ENCODE results near the gene MTHFD1L.

The MTHFD1L gene

GRCh38 chr6:150877928-150878327 lies 12.4 kb downstream of the MTHFD1L start:
- Mint-ChIP-seq H3K36me3 (peaks cover 2% of the 10 kb centered on the region), H3K4me3 (no peak overlapping the region), H3K27me3 (no peaks in the 10 kb centered on the region), H3K27ac (no peak overlapping the region), H3K9me3 (no peaks in the 10 kb centered on the region), H3K4me1 (no peaks in the 10 kb centered on the region)
- DNase-seq (ENCODE audit: low spot score in 2 of 2) (no peak), ATAC-seq (ENCODE audit: low read depth) (no peak)

GRCh38 chr6:150878347-150879213 lies 13.1 kb downstream of the MTHFD1L start:
- Mint-ChIP-seq H3K27me3 (no peaks in the 10 kb centered on the region), H3K36me3 (peaks cover 2% of the 10 kb centered on the region), H3K4me3 (no peak overlapping the region), H3K4me1 (no peaks in the 10 kb centered on the region), H3K9me3 (no peaks in the 10 kb centered on the region), H3K27ac (no peak overlapping the region)
- ATAC-seq (ENCODE audit: low read depth) (no peak), DNase-seq (ENCODE audit: low spot score in 2 of 2) (no peak)

GRCh38 chr6:150880336-150880735 lies 14.8 kb downstream of the MTHFD1L start:
- Mint-ChIP-seq H3K9me3 (no peaks in the 10 kb centered on the region), H3K27ac (no peak overlapping the region), H3K4me3 (no peak overlapping the region), H3K36me3 (peaks cover 4% of the 10 kb centered on the region), H3K27me3 (no peaks in the 10 kb centered on the region), H3K4me1 (no peaks in the 10 kb centered on the region)
- ATAC-seq (ENCODE audit: low read depth) (no peak), DNase-seq (ENCODE audit: low spot score in 2 of 2) (no peak)

- DNase-seq (ENCODE audit: low spot score in 2 of 2): no peak
- peaks cover 4% of the 10 kb centered on the region for H3K36me3 Mint-ChIP-seq
- H3K4me1 Mint-ChIP-seq: no peaks in the 10 kb centered on the region
- no peak for ATAC-seq (ENCODE audit: low read depth)
- no peak overlapping the region for H3K27ac Mint-ChIP-seq
- no peaks in the 10 kb centered on the region for H3K9me3 Mint-ChIP-seq
- H3K27me3 Mint-ChIP-seq: no peaks in the 10 kb centered on the region
- no peak overlapping the region for H3K4me3 Mint-ChIP-seq
Measured at GRCh38 chr6:150881911-150882481, 16.5 kb downstream of the MTHFD1L start.

GRCh38 chr6:150883521-150883920 lies 18.0 kb downstream of the MTHFD1L start:
- no peak for DNase-seq (ENCODE audit: low spot score in 2 of 2)
- Mint-ChIP-seq H3K4me3 (no peak overlapping the region), H3K9me3 (no peaks in the 10 kb centered on the region), H3K27me3 (no peaks in the 10 kb centered on the region), H3K36me3 (peaks cover 4% of the 10 kb centered on the region), H3K27ac (no peak overlapping the region), H3K4me1 (peaks cover 8% of the 10 kb centered on the region)
- no peak for ATAC-seq (ENCODE audit: low read depth)

GRCh38 chr6:150886155-150886554 lies 20.7 kb downstream of the MTHFD1L start:
- H3K4me3 Mint-ChIP-seq: no peak overlapping the region
- H3K27ac Mint-ChIP-seq: no peak overlapping the region
- no peaks in the 10 kb centered on the region for H3K27me3 Mint-ChIP-seq
- peaks cover 11% of the 10 kb centered on the region for H3K4me1 Mint-ChIP-seq
- H3K36me3 Mint-ChIP-seq: peaks cover 4% of the 10 kb centered on the region
- H3K9me3 Mint-ChIP-seq: no peaks in the 10 kb centered on the region
- no peak for ATAC-seq (ENCODE audit: low read depth)
- no peak for DNase-seq (ENCODE audit: low spot score in 2 of 2)

- Mint-ChIP-seq H3K9me3 (no peaks in the 10 kb centered on the region), H3K27me3 (no peaks in the 10 kb centered on the region), H3K36me3 (peaks cover 4% of the 10 kb centered on the region), H3K4me3 (peak overlapping the region; percentile 55), H3K4me1 (peaks cover 14% of the 10 kb centered on the region), H3K27ac (peak overlapping the region; percentile 26)
- DNase-seq (ENCODE audit: low spot score in 2 of 2) (no peak), ATAC-seq (ENCODE audit: low read depth) (no peak)
Measured at GRCh38 chr6:150887978-150888563, 22.6 kb downstream of the MTHFD1L start.

- DNase-seq (ENCODE audit: low spot score in 2 of 2) (no peak), ATAC-seq (ENCODE audit: low read depth) (no peak)
- Mint-ChIP-seq H3K4me3 (no peak overlapping the region), H3K4me1 (peaks cover 20% of the 10 kb centered on the region), H3K27ac (no peak overlapping the region), H3K9me3 (no peaks in the 10 kb centered on the region), H3K27me3 (no peaks in the 10 kb centered on the region), H3K36me3 (peaks cover 4% of the 10 kb centered on the region)
Measured at GRCh38 chr6:150890346-150890745, 24.8 kb downstream of the MTHFD1L start.

- no peak overlapping the region for H3K4me3 Mint-ChIP-seq
- H3K36me3 Mint-ChIP-seq: peaks cover 4% of the 10 kb centered on the region
- no peaks in the 10 kb centered on the region for H3K27me3 Mint-ChIP-seq
- H3K9me3 Mint-ChIP-seq: no peaks in the 10 kb centered on the region
- no peak overlapping the region for H3K27ac Mint-ChIP-seq
- peaks cover 21% of the 10 kb centered on the region for H3K4me1 Mint-ChIP-seq
- DNase-seq (ENCODE audit: low spot score in 2 of 2) (peak; percentile 50 to 59), ATAC-seq (ENCODE audit: low read depth) (peak; percentile 58)
Measured at GRCh38 chr6:150891888-150892485, 26.5 kb downstream of the MTHFD1L start.

GRCh38 chr6:150894191-150894744 lies 28.8 kb downstream of the MTHFD1L start:
- ATAC-seq (ENCODE audit: low read depth) (no peak), DNase-seq (ENCODE audit: low spot score in 2 of 2) (no peak)
- H3K4me1 Mint-ChIP-seq: peaks cover 15% of the 10 kb centered on the region
- no peaks in the 10 kb centered on the region for H3K9me3 Mint-ChIP-seq
- no peak overlapping the region for H3K4me3 Mint-ChIP-seq
- H3K27ac Mint-ChIP-seq: no peak overlapping the region
- no peaks in the 10 kb centered on the region for H3K27me3 Mint-ChIP-seq
- H3K36me3 Mint-ChIP-seq: peaks cover 1% of the 10 kb centered on the region

- H3K36me3 Mint-ChIP-seq: peaks cover 1% of the 10 kb centered on the region
- H3K9me3 Mint-ChIP-seq: no peaks in the 10 kb centered on the region
- ATAC-seq (ENCODE audit: low read depth) (peak; percentile 17), DNase-seq (ENCODE audit: low spot score in 2 of 2) (no peak)
- no peak overlapping the region for H3K27ac Mint-ChIP-seq
- H3K4me1 Mint-ChIP-seq: peaks cover 15% of the 10 kb centered on the region
- no peak overlapping the region for H3K4me3 Mint-ChIP-seq
- H3K27me3 Mint-ChIP-seq: no peaks in the 10 kb centered on the region
Measured at GRCh38 chr6:150894935-150895552, 29.5 kb downstream of the MTHFD1L start.

- Mint-ChIP-seq H3K36me3 (peaks cover 4% of the 10 kb centered on the region), H3K4me1 (peaks cover 15% of the 10 kb centered on the region), H3K9me3 (no peaks in the 10 kb centered on the region), H3K4me3 (no peak overlapping the region), H3K27me3 (no peaks in the 10 kb centered on the region), H3K27ac (peak overlapping the region; percentile 31)
- DNase-seq (ENCODE audit: low spot score in 2 of 2): no peak
- ATAC-seq (ENCODE audit: low read depth): no peak
Measured at GRCh38 chr6:150895928-150896632, 30.6 kb downstream of the MTHFD1L start.

GRCh38 chr6:150897400-150897943 lies 32.0 kb downstream of the MTHFD1L start:
- ATAC-seq (ENCODE audit: low read depth): no peak
- Mint-ChIP-seq H3K36me3 (peaks cover 4% of the 10 kb centered on the region), H3K27ac (no peak overlapping the region)

More at GRCh38 chr6:150897400-150897943, 32.0 kb downstream of the MTHFD1L start:
- H3K4me3 Mint-ChIP-seq: no peak overlapping the region
- DNase-seq (ENCODE audit: low spot score in 2 of 2): no peak
- no peaks in the 10 kb centered on the region for H3K9me3 Mint-ChIP-seq
- no peaks in the 10 kb centered on the region for H3K27me3 Mint-ChIP-seq
- H3K4me1 Mint-ChIP-seq: peaks cover 12% of the 10 kb centered on the region
